Activated CD4-positive, alpha-beta T cell treated with anti-CD3 and anti-CD28 coated beads for 1 hour (primary cell): Measurements from ENCODE around the gene GAGE10.
"Not testable (repeated sequence)": the region's sequence is repeated elsewhere in the genome, so short reads cannot be mapped to it uniquely, and the experiment has no call there.

Source experiments
- DNase-seq: peaks from one replicate; pipeline ENCODE4 v3.0.0-alpha.2; 2020

GAGE10 gene

DNA sequence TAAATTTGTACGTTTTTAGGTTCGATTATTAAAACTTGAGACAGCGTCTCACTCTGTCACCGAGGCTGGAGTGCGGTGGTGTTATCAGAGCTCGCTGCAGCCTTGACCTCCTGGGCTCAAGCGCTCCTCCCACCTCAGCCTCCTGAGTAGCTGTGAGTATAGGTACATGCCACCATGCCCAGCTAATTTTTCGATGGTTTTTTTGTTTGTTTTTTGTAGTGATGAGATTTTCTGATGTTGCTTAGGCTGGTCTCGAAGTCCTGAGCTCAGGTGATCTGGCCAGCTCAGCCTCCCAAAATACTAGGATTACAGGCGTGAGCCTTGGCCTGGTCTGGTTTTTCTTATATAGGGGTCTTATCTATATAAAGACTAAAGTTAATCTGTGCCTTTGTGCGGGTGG lies 27.0 kb downstream of the GAGE10 start:
- not testable (repeated sequence) for DNase-seq

DNA sequence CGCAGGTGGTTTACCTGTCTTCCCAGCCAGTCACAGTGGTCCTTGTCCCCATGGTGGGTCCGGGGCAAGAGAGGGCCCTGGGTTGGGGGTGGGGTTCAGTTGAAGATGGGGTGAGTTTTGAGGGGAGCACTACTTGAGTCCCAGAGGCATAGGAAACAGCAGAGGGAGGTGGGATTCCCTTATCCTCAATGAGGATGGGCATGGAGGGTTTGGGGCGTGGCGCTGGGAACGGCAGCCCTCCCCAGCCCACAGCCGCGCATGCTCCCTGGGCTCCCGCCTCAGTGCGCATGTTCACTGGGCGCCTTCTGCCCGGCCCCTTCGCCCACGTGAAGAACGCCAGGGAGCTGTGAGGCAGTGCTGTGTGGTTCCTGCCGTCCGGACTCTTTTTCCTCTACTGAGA lies 27.8 kb downstream of the GAGE10 start, which contains the start of gene GAGE13:
TSS of gene GAGE13 (plus strand) at position 301 of the 400 bp plus-strand sequence. CDS start 1,156 bp downstream, outside the sequence.
- DNase-seq, result not testable (repeated sequence)

DNA sequence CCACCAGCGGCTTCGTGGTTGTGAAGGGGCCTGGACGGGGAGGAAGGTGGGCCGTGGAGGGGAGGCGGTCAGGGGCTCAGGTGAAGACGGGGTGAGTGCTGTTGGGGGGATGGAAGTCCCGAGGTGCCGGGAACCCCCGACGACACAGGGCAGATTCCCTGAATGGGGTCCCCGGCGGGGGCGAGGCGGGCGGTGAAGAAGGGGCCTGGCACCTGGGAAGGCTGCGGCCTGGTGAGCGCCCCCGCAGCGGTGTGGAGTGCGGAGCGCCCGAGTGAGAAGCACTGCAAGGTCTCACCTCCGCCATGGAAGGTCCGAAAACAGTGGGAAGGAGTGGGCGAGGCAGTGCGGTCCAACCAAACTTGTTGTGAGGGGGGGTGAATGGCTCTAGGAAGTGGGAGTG lies 28.4 kb downstream of the GAGE10 start:
- DNase-seq, result not testable (repeated sequence)

DNA sequence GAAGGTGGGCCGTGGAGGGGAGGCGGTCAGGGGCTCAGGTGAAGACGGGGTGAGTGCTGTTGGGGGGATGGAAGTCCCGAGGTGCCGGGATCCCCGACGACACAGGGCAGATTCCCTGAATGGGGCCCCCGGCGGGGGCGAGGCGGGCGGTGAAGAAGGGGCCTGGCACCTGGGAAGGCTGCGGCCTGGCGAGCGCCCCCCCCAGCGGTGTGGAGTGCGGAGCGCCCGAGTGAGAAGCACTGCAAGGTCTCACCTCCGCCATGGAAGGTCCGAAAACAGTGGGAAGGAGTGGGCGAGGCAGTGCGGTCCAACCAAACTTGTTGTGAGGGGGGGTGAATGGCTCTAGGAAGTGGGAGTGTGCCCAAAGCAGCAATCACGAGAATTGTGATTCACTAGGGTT lies 38.0 kb downstream of the GAGE10 start:
- not testable (repeated sequence) for DNase-seq

DNA sequence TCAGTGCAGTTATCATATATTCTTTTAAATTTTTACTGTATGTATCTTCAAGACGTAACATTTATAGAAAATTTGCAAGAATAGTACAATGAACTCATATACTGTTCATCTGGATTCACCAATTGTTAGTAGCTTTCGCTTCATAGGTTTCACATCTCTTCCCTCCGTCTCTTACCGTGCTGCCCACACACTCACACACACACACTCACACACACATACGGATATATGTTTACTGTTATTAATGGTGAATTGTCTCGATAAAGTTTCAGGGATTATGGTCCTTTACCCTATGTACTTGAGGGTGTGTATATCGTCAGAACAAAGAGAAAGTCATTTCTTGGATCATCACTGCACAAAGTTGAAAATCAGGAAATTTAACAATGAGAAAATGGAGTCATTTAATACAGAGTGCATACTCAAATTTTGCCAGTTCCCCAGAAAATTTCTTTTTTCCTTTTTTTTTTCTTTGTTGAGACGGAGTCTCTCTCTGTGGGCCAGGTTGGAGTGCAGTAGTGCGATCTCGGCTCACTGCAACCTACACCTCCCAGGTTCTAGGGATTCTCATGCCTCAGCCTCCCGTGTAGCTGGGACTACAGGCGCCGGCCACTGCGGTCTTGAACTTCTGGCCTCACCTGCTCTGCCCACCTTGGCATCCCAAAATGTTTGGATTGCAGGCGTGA lies 41.2 kb downstream of the GAGE10 start:
- DNase-seq, result not testable (repeated sequence)

DNA sequence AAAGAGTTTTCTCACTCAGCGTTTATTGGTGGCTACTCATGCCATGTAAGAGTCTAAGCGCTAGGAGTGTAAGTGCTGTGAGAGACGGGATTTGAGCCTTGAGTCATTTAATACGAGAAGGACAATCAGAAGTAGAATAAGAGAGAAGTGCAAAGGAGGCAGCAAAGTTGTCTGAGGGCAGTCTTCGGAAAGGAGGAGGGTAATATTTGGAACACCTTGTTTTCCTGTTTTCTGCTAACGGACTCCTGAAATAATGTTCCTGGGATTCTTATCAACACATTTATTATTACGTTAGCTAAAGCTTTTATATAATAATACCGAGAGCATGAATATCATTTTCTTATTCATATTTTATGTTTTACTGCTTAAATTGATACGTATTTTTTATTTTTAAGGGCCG lies 42.0 kb downstream of the GAGE10 start:
- DNase-seq, result not testable (repeated sequence)

DNA sequence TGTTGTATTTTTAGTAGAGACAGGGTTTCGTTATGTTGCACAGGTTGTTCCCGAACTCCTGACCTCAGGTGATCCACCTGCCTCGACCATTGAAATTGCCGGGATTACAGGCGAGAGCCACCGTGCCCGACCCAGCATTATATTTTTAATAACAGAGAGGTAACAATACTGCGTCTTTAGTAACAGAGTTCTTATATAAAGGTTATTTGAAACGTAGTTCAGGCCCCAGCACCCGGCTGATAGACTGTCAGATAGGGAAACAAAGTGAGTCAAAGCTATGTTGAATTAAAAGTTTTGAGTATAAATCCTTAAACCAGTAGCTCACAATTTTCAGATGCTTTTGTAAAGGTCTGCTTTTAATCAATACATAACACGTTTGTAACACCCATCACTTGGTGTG lies 42.7 kb downstream of the GAGE10 start:
- not testable (repeated sequence) for DNase-seq
